ENCODE measurements around the gene REG3A. TPM values are rescaled to one million over a fixed set of nuclear protein-coding genes. Genes with fewer than 3 reads are reported as not detected.

The REG3A gene
- total RNA-seq, 1 experiment from 2014 or later, result not detected

DNA sequence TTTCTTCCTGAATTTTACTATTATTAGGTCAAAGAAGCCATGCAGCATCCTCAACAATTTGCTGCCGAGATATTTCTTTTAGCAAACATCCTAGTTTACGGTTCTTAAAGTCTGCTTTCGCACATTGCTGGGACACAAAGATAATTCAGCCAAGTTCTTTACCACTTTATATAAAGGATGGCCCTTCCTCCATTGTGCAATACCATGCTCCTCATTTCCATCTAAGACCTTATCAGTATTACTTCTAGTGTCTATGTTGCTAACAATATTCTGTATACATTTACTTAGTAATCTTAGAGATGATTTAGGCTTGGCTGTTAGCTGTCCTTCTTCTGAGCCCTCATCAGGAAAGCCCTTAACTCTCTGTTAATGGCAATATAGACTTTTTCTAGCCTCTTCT lies 47.3 kb downstream of the REG3A start:
- Histone ChIP-seq H3K23me2 (ENCODE audit: insufficient read length, low read depth, low read length, poor library complexity, severe bottlenecking) (no peaks in the 10 kb centered on the region), H3K9ac (ENCODE audit: extremely low read depth, insufficient read length, low read length) (no peak overlapping the region), H3K9me3 (ENCODE audit: control insufficient read depth, low read depth, low read length) (no peaks in the 10 kb centered on the region), H4K20me1 (ENCODE audit: control insufficient read depth, insufficient read depth, insufficient read length) (no peaks in the 10 kb centered on the region), H2AFZ (ENCODE audit: low read length) (no peak overlapping the region), H3K27me3 (ENCODE audit: insufficient read depth, low read length) (no peaks in the 10 kb centered on the region), H2BK20ac (ENCODE audit: low read depth, low read length, poor library complexity, severe bottlenecking) (no peak overlapping the region), H2BK120ac (ENCODE audit: low read depth, low read length, poor library complexity, severe bottlenecking) (no peak overlapping the region), H3K4me1 (ENCODE audit: insufficient read depth, low read length) (no peaks in the 10 kb centered on the region), H4K5ac (ENCODE audit: insufficient read length, low read depth, low read length) (no peak overlapping the region), H2AK5ac (ENCODE audit: insufficient read length, low read length) (no peak overlapping the region), H4K8ac (replicated peaks; ENCODE audit: insufficient read length, low read depth, low read length) (no peak overlapping the region), H3K4ac (ENCODE audit: low read depth, low read length) (no peak overlapping the region), H3K79me1 (ENCODE audit: insufficient read depth, low read depth, low read length, poor library complexity, severe bottlenecking) (no peaks in the 10 kb centered on the region), H3K18ac (ENCODE audit: insufficient read length, low read depth, low read length) (no peak overlapping the region), H2BK5ac (ENCODE audit: insufficient read length, low read length) (no peak overlapping the region), H4K91ac (ENCODE audit: insufficient read length, low read depth, low read length) (no peak overlapping the region), H3T11ph (ENCODE audit: low read length) (no peak overlapping the region), H3K4me2 (ENCODE audit: insufficient read depth, insufficient read length, low read length) (no peak overlapping the region), H3K79me2 (ENCODE audit: insufficient read depth, low read length) (no peaks in the 10 kb centered on the region), H2BK12ac (ENCODE audit: insufficient read length, low read depth, low read length) (no peak overlapping the region), H3K56ac (ENCODE audit: insufficient read length, low read depth, low read length) (no peak overlapping the region), H3K27ac (ENCODE audit: insufficient read length, low read depth, low read length) (no peak overlapping the region), H2BK15ac (ENCODE audit: low read depth, low read length) (no peak overlapping the region), H3K14ac (ENCODE audit: insufficient read depth, low read length) (no peak overlapping the region), H3K23ac (ENCODE audit: insufficient read length, low read depth, low read length) (no peak overlapping the region)
- Mint-ChIP-seq H3K9me3 (peaks cover 0 to 4% of the 10 kb centered on the region in 2 experiments; a peak in 2 of 5 replicates), H3K27ac (no peak overlapping the region), H3K27me3 (ENCODE audit: low read depth) (no peaks in the 10 kb centered on the region; the same call in 1 of the 2 replicates), H3K4me1 (no peaks in the 10 kb centered on the region), H3K4me3 (no peak overlapping the region), H3K36me3 (ENCODE audit: insufficient read depth in 1 of 3, low read depth in 3 of 3) (no peaks in the 10 kb centered on the region; a peak in 1 of 7 replicates)
- no peak for DNase-seq
- WGBS (ENCODE audit: extremely low coverage, insufficient read length, low lambda C conversion rate), result no CpG with 5 or more reads among the region's 3 CpGs
- TF ChIP-seq, protein P1, sequence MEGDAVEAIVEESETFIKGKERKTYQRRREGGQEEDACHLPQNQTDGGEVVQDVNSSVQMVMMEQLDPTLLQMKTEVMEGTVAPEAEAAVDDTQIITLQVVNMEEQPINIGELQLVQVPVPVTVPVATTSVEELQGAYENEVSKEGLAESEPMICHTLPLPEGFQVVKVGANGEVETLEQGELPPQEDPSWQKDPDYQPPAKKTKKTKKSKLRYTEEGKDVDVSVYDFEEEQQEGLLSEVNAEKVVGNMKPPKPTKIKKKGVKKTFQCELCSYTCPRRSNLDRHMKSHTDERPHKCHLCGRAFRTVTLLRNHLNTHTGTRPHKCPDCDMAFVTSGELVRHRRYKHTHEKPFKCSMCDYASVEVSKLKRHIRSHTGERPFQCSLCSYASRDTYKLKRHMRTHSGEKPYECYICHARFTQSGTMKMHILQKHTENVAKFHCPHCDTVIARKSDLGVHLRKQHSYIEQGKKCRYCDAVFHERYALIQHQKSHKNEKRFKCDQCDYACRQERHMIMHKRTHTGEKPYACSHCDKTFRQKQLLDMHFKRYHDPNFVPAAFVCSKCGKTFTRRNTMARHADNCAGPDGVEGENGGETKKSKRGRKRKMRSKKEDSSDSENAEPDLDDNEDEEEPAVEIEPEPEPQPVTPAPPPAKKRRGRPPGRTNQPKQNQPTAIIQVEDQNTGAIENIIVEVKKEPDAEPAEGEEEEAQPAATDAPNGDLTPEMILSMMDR (conservative IDR thresholded peaks at IDR 0.05), result no peak

Other genes starting within 250 kb of the REG3A start
- gene REG3G, start 134.1 kb downstream of the REG3A start, total RNA-seq (2021), result not detected in 2 replicates
- not detected in 2 replicates for gene REG1B, start 71.8 kb downstream of the REG3A start, total RNA-seq (2021)
- not detected in 2 replicates for gene REG1A, start 39.3 kb downstream of the REG3A start, total RNA-seq (2021)

Measured in H9 (cell line).